ENCODE data around the gene TMEM240.

The TMEM240 gene

DNA sequence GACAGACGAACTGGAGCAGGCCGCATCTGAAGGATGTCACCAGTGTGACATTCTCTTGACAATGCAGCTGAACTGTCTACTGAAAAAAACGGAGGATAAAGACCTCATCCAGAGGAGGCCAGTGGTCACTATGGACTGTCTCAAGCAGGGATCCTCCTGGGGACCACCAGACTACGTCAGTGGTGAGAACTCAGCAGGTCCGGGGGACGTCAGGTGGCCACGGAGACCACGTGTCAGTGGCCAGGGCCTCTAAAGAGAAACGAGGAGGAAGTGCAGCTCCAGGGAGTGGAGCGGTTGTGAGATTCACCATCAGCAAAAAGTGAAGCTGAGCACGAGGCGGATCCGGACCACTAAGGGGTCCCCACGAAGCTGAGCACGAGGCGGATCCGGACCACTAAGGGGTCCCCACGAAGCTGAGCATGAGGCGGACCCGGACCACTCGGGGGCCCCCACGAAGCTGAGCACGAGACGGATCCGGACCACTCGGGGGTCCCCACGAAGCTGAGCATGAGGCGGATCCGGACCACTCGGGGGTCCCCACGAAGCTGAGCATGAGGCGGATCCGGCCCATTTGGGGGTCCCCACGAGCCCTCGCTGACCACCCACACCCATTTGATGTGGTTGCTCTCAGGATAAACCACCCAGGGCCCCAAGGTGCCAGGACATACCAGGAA lies 13.5 kb upstream of the TMEM240 start:
- Histone ChIP-seq H3K9me3 (ENCODE audit: control insufficient read depth, insufficient read depth, low read length) (no peaks in the 10 kb centered on the region), H3K36me3 (ENCODE audit: control insufficient read depth, low read length) (peaks cover 13% of the 10 kb centered on the region; the same call in 1 of the 2 replicates), H3K4me3 (ENCODE audit: low read length) (no peak overlapping the region), H3K27ac (ENCODE audit: low read depth, low read length) (no peak overlapping the region), H3K4me1 (ENCODE audit: control insufficient read depth, low read length) (peaks cover 4% of the 10 kb centered on the region; the same call in 1 of the 2 replicates), H3K4me2 (ENCODE audit: low read length) (no peak overlapping the region), H3K27me3 (ENCODE audit: control insufficient read depth, low read length) (no peaks in the 10 kb centered on the region), H3K79me2 (ENCODE audit: control insufficient read depth, low read length) (peaks cover 59% of the 10 kb centered on the region), H4K20me1 (ENCODE audit: control insufficient read depth, insufficient read depth, low read depth, low read length) (no peaks in the 10 kb centered on the region; the same call in 1 of the 2 replicates), H3K9me2 (replicated peaks; ENCODE audit: control insufficient read depth, low read length) (no peaks in the 10 kb centered on the region), H3F3A (ENCODE audit: control insufficient read depth, insufficient read depth) (no peaks in the 10 kb centered on the region)
- TF ChIP-seq EZH2phosphoT487 (IDR thresholded peaks at IDR 0.05; ENCODE audit: borderline replicate concordance, low read length): no peak
- TF ChIP-seq, protein P1, sequence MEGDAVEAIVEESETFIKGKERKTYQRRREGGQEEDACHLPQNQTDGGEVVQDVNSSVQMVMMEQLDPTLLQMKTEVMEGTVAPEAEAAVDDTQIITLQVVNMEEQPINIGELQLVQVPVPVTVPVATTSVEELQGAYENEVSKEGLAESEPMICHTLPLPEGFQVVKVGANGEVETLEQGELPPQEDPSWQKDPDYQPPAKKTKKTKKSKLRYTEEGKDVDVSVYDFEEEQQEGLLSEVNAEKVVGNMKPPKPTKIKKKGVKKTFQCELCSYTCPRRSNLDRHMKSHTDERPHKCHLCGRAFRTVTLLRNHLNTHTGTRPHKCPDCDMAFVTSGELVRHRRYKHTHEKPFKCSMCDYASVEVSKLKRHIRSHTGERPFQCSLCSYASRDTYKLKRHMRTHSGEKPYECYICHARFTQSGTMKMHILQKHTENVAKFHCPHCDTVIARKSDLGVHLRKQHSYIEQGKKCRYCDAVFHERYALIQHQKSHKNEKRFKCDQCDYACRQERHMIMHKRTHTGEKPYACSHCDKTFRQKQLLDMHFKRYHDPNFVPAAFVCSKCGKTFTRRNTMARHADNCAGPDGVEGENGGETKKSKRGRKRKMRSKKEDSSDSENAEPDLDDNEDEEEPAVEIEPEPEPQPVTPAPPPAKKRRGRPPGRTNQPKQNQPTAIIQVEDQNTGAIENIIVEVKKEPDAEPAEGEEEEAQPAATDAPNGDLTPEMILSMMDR (IDR thresholded peaks at IDR 0.05; ENCODE audit: low read depth, low read length, poor library complexity, severe bottlenecking): no peak

DNA sequence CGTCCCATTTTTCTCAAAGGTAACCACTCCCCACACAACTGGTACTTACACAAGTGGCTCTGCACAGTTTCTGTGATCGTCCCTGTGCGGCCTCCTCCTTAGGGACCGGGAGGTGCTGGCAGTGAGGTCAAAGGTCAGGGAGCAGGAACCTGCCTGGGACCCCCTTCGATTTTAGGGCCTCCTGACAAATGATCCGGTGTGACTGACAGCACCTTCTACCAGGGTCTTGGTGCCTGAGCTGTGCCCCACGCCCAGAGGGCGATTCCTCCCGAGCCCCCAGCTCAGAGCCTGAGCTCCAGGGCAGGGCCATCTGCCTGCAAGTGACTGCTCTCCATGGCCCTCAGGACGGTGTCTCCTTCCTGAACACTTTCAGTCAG lies 11.8 kb upstream of the TMEM240 start:
- H3F3A ChIP-seq (ENCODE audit: control insufficient read depth, insufficient read depth): no peaks in the 10 kb centered on the region
- H3K36me3 ChIP-seq (ENCODE audit: control insufficient read depth, low read length): peaks cover 18% of the 10 kb centered on the region; the same call in 1 of the 2 replicates
- H3K4me2 ChIP-seq (ENCODE audit: low read length): no peak overlapping the region
- H3K79me2 ChIP-seq (ENCODE audit: control insufficient read depth, low read length): peaks cover 48% of the 10 kb centered on the region
- H3K27me3 ChIP-seq (ENCODE audit: control insufficient read depth, low read length): no peaks in the 10 kb centered on the region
- no peaks in the 10 kb centered on the region for H3K9me3 ChIP-seq (ENCODE audit: control insufficient read depth, insufficient read depth, low read length)
- H3K4me3 ChIP-seq (ENCODE audit: low read length): no peak overlapping the region
- no peak overlapping the region for H3K27ac ChIP-seq (ENCODE audit: low read depth, low read length)
- H3K9me2 ChIP-seq (replicated peaks; ENCODE audit: control insufficient read depth, low read length): no peaks in the 10 kb centered on the region
- TF ChIP-seq EZH2phosphoT487 (IDR thresholded peaks at IDR 0.05; ENCODE audit: borderline replicate concordance, low read length): no peak
- TF ChIP-seq, protein P1 (IDR thresholded peaks at IDR 0.05; ENCODE audit: low read depth, low read length, poor library complexity, severe bottlenecking): no peak
- H3K4me1 ChIP-seq (ENCODE audit: control insufficient read depth, low read length): no peaks in the 10 kb centered on the region
- H4K20me1 ChIP-seq (ENCODE audit: control insufficient read depth, insufficient read depth, low read depth, low read length): no peaks in the 10 kb centered on the region; the same call in 1 of the 2 replicates

DNA sequence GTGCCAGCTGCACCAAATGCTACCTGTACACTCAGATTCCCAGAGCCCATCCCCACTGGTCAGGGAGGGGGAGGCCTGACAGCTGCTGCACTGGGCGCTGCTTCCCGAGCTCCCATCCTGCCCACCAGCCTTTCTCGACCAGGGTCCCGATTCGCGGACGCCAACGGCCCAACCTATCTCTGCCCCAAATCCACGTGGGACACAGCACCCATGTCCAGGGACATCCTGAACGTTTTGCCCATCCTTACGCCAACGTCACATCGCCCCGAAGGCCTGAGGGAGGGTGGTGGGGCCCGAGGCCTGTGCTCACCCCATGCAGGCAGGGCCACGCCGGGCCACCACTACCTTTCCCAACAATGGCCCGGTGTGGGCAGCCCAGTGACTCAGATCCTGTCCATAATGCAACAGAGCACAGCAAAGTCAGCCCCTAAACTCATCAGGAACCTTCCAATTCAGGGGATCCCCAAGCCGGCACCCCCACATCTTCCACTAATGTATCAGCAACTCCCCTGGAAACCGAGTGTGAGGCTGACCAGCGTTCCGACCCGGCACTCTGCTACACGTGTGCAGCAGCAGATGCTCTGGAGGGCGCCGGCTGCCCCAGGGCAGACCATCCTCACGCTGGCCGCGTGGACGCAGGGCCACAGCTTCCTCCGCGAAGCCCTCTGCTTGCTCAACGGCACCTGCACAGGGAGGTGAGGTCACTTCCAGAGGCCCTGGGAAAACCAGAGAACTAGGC lies 11.3 kb upstream of the TMEM240 start:
- no peaks in the 10 kb centered on the region for H3K4me1 ChIP-seq (ENCODE audit: control insufficient read depth, low read length)
- H4K20me1 ChIP-seq (ENCODE audit: control insufficient read depth, insufficient read depth, low read depth, low read length): no peaks in the 10 kb centered on the region; the same call in 1 of the 2 replicates
- H3K79me2 ChIP-seq (ENCODE audit: control insufficient read depth, low read length): peaks cover 46% of the 10 kb centered on the region

More for the DNA sequence above, 11.3 kb upstream of the TMEM240 start:
- H3K4me3 ChIP-seq (ENCODE audit: low read length): no peak overlapping the region
- H3K36me3 ChIP-seq (ENCODE audit: control insufficient read depth, low read length): peaks cover 20% of the 10 kb centered on the region; the same call in 1 of the 2 replicates
- no peaks in the 10 kb centered on the region for H3F3A ChIP-seq (ENCODE audit: control insufficient read depth, insufficient read depth)
- H3K27me3 ChIP-seq (ENCODE audit: control insufficient read depth, low read length): no peaks in the 10 kb centered on the region
- H3K9me2 ChIP-seq (replicated peaks; ENCODE audit: control insufficient read depth, low read length): no peaks in the 10 kb centered on the region
- TF ChIP-seq EZH2phosphoT487 (IDR thresholded peaks at IDR 0.05; ENCODE audit: borderline replicate concordance, low read length): no peak
- TF ChIP-seq, protein P1 (IDR thresholded peaks at IDR 0.05; ENCODE audit: low read depth, low read length, poor library complexity, severe bottlenecking): no peak
- H3K27ac ChIP-seq (ENCODE audit: low read depth, low read length): no peak overlapping the region
- H3K9me3 ChIP-seq (ENCODE audit: control insufficient read depth, insufficient read depth, low read length): no peaks in the 10 kb centered on the region
- no peak overlapping the region for H3K4me2 ChIP-seq (ENCODE audit: low read length)

Data from DOHH2 (cell line).